GM23338 (cell line): ENCODE data around the gene FOXJ1. TPM values are rescaled to one million over a fixed set of nuclear protein-coding genes. Genes with fewer than 3 reads are reported as not detected.

Source experiments
- ATAC-seq: fragments of 200-7000 bp; cut with Tn5 transposase; 3 replicates; pipeline ENCODE4 v1.9.1; 2020
- DNase-seq: peaks from one replicate; pipeline ENCODE4 v3.0.0-alpha.2; 2015; ENCODE audit warnings: low spot score
- H2AFZ ChIP-seq: fragments of 200-600 bp; sonication (generic); 2 replicates; pipeline ENCODE4 v1.8.0; 2016; ENCODE audit warnings: antibody characterized with exemption, mild to moderate bottlenecking, moderate library complexity
- H3F3A ChIP-seq: fragments of 200-600 bp; sonication (generic); replicated peaks from 2 replicates; pipeline ENCODE4 v1.8.0; 2017; ENCODE audit warnings: antibody characterized with exemption, mixed run types, low read depth
- H3K27ac ChIP-seq: fragments of 200-600 bp; sonication (generic); 2 replicates; pipeline ENCODE4 v1.6.1; 2016; ENCODE audit warnings: low read depth
- H3K27me3 ChIP-seq: fragments of 200-600 bp; sonication (generic); 2 replicates; pipeline ENCODE4 v1.8.0; 2016; ENCODE audit warnings: mild to moderate bottlenecking, mixed run types, moderate library complexity; ENCODE audit not compliant: insufficient read depth
- H3K36me3 ChIP-seq: fragments of 200-600 bp; sonication (generic); 2 replicates; pipeline ENCODE4 v1.8.0; 2016; ENCODE audit warnings: mild to moderate bottlenecking; ENCODE audit not compliant: insufficient read depth
- H3K4me1 ChIP-seq: fragments of 200-600 bp; sonication (generic); 2 replicates; pipeline ENCODE4 v1.8.0; 2016; ENCODE audit warnings: mild to moderate bottlenecking, moderate library complexity; ENCODE audit not compliant: insufficient read depth
- H3K4me2 ChIP-seq: fragments of 200-600 bp; sonication (generic); 2 replicates; pipeline ENCODE4 v1.7.1; 2017; ENCODE audit warnings: mixed run types
- H3K4me3 ChIP-seq: fragments of 200-600 bp; sonication (generic); 2 replicates; pipeline ENCODE4 v1.6.1; 2016; ENCODE audit warnings: mixed run types
- H3K79me2 ChIP-seq: fragments of 200-600 bp; sonication (generic); replicated peaks from 2 replicates; pipeline ENCODE4 v1.8.0; 2017; ENCODE audit warnings: mild to moderate bottlenecking; ENCODE audit not compliant: insufficient read depth
- H3K9me2 ChIP-seq: fragments of 200-600 bp; sonication (generic); 2 replicates; pipeline ENCODE4 v1.8.0; 2017; ENCODE audit not compliant: insufficient read depth
- H4K20me1 ChIP-seq: fragments of 200-600 bp; sonication (generic); replicated peaks from 2 replicates; pipeline ENCODE4 v1.8.0; 2017; ENCODE audit warnings: mild to moderate bottlenecking; ENCODE audit not compliant: insufficient read depth
- H3K27ac Mint-ChIP-seq: 2 replicates; pipeline ENCODE4 v1.8.0; 2020; ENCODE audit warnings: inconsistent platforms, mild to moderate bottlenecking, moderate library complexity, mixed read lengths
- H3K27me3 Mint-ChIP-seq: 3 replicates; pipeline ENCODE4 v1.8.0; 2022; ENCODE audit warnings: low read depth, mild to moderate bottlenecking, moderate library complexity, mixed read lengths, inconsistent platforms; ENCODE audit not compliant: insufficient read depth, poor library complexity
- H3K36me3 Mint-ChIP-seq: 3 replicates; pipeline ENCODE4 v1.8.0; 2021; ENCODE audit warnings: low read depth, mild to moderate bottlenecking, inconsistent platforms, moderate library complexity, mixed read lengths
- H3K4me1 Mint-ChIP-seq: 3 replicates; pipeline ENCODE4 v1.8.0; 2020; ENCODE audit warnings: mild to moderate bottlenecking, inconsistent platforms, mixed read lengths
- H3K4me3 Mint-ChIP-seq: 3 replicates; pipeline ENCODE4 v1.8.0; 2021; ENCODE audit warnings: moderate library complexity, mild to moderate bottlenecking, inconsistent platforms, mixed read lengths
- H3K9me3 Mint-ChIP-seq: 3 replicates; pipeline ENCODE4 v1.8.0; 2020; ENCODE audit warnings: moderate library complexity, mild to moderate bottlenecking, inconsistent platforms, mixed read lengths
- CREB1 ChIP-seq: fragments of 250-450 bp; sonication (Bioruptor Pico); IDR thresholded peaks from 2 replicates; pipeline ENCODE4 v1.5.0; 2020; ENCODE audit warnings: low read depth, mild to moderate bottlenecking, moderate library complexity
- EZH2 ChIP-seq: fragments of 200-600 bp; sonication (generic); IDR thresholded peaks from one replicate; pipeline ENCODE4 v1.8.0; 2017; ENCODE audit warnings: antibody characterized with exemption, mild to moderate bottlenecking, low read depth; ENCODE audit not compliant: unreplicated experiment
- EZH2phosphoT487 ChIP-seq: fragments of 200-600 bp; sonication (generic); IDR thresholded peaks from one replicate; pipeline ENCODE4 v1.8.1; 2018; ENCODE audit warnings: antibody characterized with exemption; ENCODE audit not compliant: unreplicated experiment
- JUNB ChIP-seq: IDR thresholded peaks from one replicate; pipeline ENCODE4 v1.6.1; 2016; ENCODE audit warnings: antibody characterized with exemption; ENCODE audit not compliant: unreplicated experiment
- NANOG ChIP-seq: IDR thresholded peaks from 2 replicates; pipeline ENCODE4 v1.6.1; 2016; ENCODE audit warnings: antibody characterized with exemption, borderline replicate concordance
- POLR2AphosphoS5 ChIP-seq: IDR thresholded peaks from 2 replicates; pipeline ENCODE4 v1.6.1; 2016; ENCODE audit warnings: antibody characterized with exemption, low read depth
- STAT1 ChIP-seq: IDR thresholded peaks from one replicate; pipeline ENCODE4 v1.6.1; 2016; ENCODE audit warnings: antibody characterized with exemption; ENCODE audit not compliant: unreplicated experiment
- ZNF114 ChIP-seq: fragments of 250-450 bp; sonication (Bioruptor Pico); IDR thresholded peaks from 2 replicates; pipeline ENCODE4 v1.5.0; 2020; ENCODE audit warnings: mild to moderate bottlenecking, moderate library complexity
- ZNF331 ChIP-seq: fragments of 250-450 bp; sonication (Bioruptor Pico); IDR thresholded peaks from 2 replicates; pipeline ENCODE4 v1.5.0; 2020; ENCODE audit warnings: low read depth, mild to moderate bottlenecking, moderate library complexity
- ZNF462 ChIP-seq: fragments of 250-450 bp; sonication (Bioruptor Pico); IDR thresholded peaks from 2 replicates; pipeline ENCODE4 v1.5.0; 2020; ENCODE audit warnings: mild to moderate bottlenecking, moderate library complexity
- polyA plus RNA-seq: library from polyadenylated mRNA; unstranded; fragments of >200 nt; fragmentation: Nextera tagmentation; extraction: Ambion mirVana; gene quantifications from 2 replicates; pipeline ENCODE4 v1.2.1, GENCODE V29; 2016
- total RNA-seq: library from RNA; depleted of rRNA; stranded (reverse); fragments of >200 nt; shearing (Covaris generic); gene quantifications from 2 replicates; pipeline ENCODE4 v1.2.3, GENCODE V29; 2014
- TF ChIP-seq, protein P1 (sequence below): IDR thresholded peaks from one replicate; pipeline ENCODE4 v1.6.1; 2018; ENCODE audit warnings: antibody characterized with exemption; ENCODE audit not compliant: unreplicated experiment
- TF ChIP-seq, protein P2 (sequence below): IDR thresholded peaks from 2 replicates; pipeline ENCODE4 v1.6.1; 2016; ENCODE audit warnings: antibody characterized with exemption
- TF ChIP-seq, protein P3 (sequence below), 2 experiments: fragments of 200-600 bp in 1 of 2; sonication (generic) in 1 of 2; conservative IDR thresholded peaks; 2 replicates each; pipeline versions ENCODE4 v1.5.1 to v1.6.1; 2016 to 2017; ENCODE audit warnings: antibody characterized with exemption in 2 of 2, low read depth in 2 of 2, mild to moderate bottlenecking in 2 of 2, moderate library complexity in 1 of 2

Gene FOXJ1
- total and polyA plus RNA-seq, 2 experiments from 2014 or later = 2.3 to 12.3 TPM

DNA sequence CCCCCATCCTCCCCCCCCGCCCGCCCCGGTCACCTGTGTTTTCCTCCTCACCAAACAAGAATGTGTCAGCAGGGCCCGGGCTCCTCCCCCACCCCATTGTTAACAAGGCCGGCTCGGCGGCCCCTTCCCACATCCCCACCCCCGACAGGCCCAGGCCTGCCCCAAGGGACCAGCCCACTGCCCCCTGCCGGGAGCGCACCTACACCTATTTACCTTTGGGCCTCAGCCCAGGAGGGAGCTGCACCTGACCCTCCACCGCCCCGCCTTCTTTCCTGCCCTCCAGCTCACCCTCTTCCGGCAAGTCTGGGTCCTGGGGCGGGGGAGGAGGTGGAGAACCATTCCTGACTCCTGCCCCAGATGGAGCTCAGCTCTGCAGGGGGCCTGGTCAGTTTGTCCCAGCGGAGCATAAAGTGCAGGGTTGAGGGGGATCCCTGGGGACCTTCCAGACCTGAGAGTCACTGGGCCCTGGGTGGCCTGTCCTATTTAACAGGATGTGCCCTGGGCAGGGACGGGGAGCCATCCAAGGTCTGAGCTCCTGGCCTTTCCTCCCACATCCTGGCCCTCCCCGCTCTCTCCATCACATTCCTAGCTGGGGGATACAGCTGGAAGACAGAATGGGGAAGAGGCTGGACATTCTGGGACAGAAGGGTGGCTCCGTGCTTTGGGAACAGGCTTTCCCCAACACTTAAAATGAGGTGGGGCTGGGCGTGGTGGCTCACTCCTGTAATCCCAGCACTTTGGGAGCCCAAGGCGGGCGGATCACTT, 8.3 kb downstream of the FOXJ1 start:
- H3K4me2 ChIP-seq = peak overlapping the region; percentile 91
- peaks cover 69% of the 10 kb centered on the region for H3K4me1 ChIP-seq

More for the DNA sequence above, 8.3 kb downstream of the FOXJ1 start:
- peaks cover 53% of the 10 kb centered on the region for H3K4me1 Mint-ChIP-seq
- no peak overlapping the region for H3K27ac Mint-ChIP-seq
- no peaks in the 10 kb centered on the region; the same call in 2 of the 3 replicates for H3K9me3 Mint-ChIP-seq
- H3K36me3 ChIP-seq = no peaks in the 10 kb centered on the region
- TF ChIP-seq EZH2phosphoT487 = no peak
- no peak for TF ChIP-seq ZNF331 (CRISPR knock-in tag)
- TF ChIP-seq STAT1 = no peak
- TF ChIP-seq, protein P1, sequence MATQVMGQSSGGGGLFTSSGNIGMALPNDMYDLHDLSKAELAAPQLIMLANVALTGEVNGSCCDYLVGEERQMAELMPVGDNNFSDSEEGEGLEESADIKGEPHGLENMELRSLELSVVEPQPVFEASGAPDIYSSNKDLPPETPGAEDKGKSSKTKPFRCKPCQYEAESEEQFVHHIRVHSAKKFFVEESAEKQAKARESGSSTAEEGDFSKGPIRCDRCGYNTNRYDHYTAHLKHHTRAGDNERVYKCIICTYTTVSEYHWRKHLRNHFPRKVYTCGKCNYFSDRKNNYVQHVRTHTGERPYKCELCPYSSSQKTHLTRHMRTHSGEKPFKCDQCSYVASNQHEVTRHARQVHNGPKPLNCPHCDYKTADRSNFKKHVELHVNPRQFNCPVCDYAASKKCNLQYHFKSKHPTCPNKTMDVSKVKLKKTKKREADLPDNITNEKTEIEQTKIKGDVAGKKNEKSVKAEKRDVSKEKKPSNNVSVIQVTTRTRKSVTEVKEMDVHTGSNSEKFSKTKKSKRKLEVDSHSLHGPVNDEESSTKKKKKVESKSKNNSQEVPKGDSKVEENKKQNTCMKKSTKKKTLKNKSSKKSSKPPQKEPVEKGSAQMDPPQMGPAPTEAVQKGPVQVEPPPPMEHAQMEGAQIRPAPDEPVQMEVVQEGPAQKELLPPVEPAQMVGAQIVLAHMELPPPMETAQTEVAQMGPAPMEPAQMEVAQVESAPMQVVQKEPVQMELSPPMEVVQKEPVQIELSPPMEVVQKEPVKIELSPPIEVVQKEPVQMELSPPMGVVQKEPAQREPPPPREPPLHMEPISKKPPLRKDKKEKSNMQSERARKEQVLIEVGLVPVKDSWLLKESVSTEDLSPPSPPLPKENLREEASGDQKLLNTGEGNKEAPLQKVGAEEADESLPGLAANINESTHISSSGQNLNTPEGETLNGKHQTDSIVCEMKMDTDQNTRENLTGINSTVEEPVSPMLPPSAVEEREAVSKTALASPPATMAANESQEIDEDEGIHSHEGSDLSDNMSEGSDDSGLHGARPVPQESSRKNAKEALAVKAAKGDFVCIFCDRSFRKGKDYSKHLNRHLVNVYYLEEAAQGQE = no peak
- TF ChIP-seq NANOG = no peak
- TF ChIP-seq EZH2 = no peak
- TF ChIP-seq ZNF114 (CRISPR knock-in tag) = no peak
- TF ChIP-seq, protein P2, sequence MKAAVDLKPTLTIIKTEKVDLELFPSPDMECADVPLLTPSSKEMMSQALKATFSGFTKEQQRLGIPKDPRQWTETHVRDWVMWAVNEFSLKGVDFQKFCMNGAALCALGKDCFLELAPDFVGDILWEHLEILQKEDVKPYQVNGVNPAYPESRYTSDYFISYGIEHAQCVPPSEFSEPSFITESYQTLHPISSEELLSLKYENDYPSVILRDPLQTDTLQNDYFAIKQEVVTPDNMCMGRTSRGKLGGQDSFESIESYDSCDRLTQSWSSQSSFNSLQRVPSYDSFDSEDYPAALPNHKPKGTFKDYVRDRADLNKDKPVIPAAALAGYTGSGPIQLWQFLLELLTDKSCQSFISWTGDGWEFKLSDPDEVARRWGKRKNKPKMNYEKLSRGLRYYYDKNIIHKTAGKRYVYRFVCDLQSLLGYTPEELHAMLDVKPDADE = peak; percentile 69; the same call in 1 of the 2 replicates
- peak; percentile 44; the same call in 1 of the 2 replicates for TF ChIP-seq ZNF462 (CRISPR knock-in tag)
- TF ChIP-seq JUNB = no peak
- TF ChIP-seq CREB1 (CRISPR knock-in tag) = no peak
- no peak; the same call in 1 of the 2 replicates for TF ChIP-seq POLR2AphosphoS5
- TF ChIP-seq, protein P3, sequence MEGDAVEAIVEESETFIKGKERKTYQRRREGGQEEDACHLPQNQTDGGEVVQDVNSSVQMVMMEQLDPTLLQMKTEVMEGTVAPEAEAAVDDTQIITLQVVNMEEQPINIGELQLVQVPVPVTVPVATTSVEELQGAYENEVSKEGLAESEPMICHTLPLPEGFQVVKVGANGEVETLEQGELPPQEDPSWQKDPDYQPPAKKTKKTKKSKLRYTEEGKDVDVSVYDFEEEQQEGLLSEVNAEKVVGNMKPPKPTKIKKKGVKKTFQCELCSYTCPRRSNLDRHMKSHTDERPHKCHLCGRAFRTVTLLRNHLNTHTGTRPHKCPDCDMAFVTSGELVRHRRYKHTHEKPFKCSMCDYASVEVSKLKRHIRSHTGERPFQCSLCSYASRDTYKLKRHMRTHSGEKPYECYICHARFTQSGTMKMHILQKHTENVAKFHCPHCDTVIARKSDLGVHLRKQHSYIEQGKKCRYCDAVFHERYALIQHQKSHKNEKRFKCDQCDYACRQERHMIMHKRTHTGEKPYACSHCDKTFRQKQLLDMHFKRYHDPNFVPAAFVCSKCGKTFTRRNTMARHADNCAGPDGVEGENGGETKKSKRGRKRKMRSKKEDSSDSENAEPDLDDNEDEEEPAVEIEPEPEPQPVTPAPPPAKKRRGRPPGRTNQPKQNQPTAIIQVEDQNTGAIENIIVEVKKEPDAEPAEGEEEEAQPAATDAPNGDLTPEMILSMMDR (conservative IDR thresholded peaks at IDR 0.05; ENCODE audit: low read depth in 2 of 2) = peak in 1 of 2 experiments; percentile 21; a peak in 1 of 4 replicates
- H4K20me1 ChIP-seq = no peaks in the 10 kb centered on the region
- H3F3A ChIP-seq = peaks cover 19% of the 10 kb centered on the region
- H3K36me3 Mint-ChIP-seq = no peaks in the 10 kb centered on the region
- H2AFZ ChIP-seq = no peak overlapping the region
- no peaks in the 10 kb centered on the region for H3K9me2 ChIP-seq
- DNase-seq (peak; percentile 89), ATAC-seq (peak; percentile 33)
- peak overlapping the region; percentile 85 for H3K4me3 ChIP-seq
- peak overlapping the region; percentile 87 for H3K27ac ChIP-seq
- H3K27me3 ChIP-seq = peaks cover 62% of the 10 kb centered on the region
- H3K4me3 Mint-ChIP-seq = peak overlapping the region; percentile 25
- H3K27me3 Mint-ChIP-seq = peaks cover 49% of the 10 kb centered on the region
- no peaks in the 10 kb centered on the region for H3K79me2 ChIP-seq
